GM21619 (cell line): Measurements from ENCODE around the gene ZCCHC24.

Source experiments
- ATAC-seq: cut with Tn5 transposase; IDR thresholded peaks from one replicate; pipeline ENCODE4 v1.9.1; 2021; ENCODE audit not compliant: unreplicated experiment

Gene ZCCHC24

DNA sequence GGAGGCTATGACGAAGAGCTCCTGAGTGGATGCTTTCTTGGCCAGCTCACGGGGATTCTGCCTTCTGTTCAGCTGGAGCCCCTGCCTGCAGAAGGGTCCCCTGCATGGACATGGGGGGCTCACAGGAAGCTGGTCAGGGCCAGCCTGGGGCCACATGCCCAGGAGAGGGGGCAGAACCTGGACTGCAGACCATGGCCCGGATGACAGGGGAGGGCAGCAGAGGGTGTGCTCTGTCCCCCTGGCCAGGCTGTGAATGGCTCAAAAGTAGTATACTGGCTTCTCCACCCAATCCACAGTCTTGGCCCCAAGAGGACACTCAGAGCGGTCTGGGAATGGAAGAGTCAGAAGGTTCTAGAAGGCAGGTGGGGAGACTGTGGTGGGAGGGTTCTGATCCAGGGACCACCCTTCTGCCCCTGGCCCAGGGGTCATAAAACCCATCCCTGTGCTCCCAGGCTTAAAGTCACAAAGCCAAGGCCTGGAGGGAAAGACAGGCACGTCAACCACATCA lies 57.9 kb downstream of the ZCCHC24 start:
- no peak for ATAC-seq

GRCh38 chr10:79386637-79387465 lies 58.6 kb downstream of the ZCCHC24 start:
- ATAC-seq, result no peak

DNA sequence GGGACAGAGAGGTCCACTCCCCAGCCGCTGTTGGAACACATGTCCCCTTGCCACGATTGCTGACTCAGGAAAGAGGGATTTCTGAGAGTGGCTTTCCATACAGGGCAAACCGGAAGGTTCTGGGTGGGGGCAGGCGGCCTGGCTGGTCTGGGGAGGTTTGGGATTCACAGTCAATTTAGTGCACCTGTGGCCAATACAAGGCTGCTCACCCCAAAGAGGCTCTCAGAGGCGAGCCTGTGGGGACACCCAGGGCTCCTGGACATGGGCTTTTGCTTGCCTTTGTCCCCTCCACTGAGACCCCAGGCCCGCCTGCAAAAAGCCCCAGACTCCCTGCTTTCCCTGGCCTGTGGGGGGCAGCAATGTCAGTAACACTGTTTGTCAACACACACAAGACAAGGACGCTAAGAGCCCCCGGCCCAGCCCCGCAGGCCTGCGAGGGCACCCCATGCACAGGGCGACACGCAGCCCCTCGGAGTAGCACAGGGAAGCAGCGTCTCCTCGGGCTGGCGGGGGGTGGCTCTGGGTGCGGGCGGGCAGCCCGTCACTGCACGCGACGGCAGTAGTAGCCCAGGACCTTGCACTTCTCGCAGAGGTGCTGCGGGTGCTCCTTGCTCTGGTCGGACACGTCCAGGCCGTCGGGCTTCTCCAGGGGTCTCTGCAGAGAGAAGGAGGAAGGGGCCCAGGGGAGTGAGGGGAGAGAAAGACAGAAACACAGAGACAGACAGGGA lies 59.5 kb downstream of the ZCCHC24 start:
- ATAC-seq, result no peak

DNA sequence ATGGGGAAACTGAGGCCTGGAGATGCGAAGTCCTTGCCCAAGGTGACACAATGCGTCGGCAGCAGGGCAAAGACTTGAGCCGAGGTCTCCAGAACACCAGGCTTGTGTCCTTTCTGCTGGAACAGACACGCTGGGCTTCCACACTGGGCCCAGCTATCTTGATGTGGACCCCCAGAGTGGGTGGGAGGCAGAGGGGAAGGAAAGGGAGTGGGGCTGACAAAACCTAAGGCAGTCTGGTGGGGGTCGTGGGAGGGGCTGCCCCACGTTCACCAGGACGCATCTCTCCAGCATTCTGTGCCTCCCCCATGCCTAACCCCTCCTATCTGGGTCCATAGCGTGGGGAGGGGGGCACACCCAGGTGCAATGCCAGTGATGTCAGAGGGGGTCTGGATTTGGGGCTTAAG lies 60.0 kb downstream of the ZCCHC24 start:
- ATAC-seq, result no peak

DNA sequence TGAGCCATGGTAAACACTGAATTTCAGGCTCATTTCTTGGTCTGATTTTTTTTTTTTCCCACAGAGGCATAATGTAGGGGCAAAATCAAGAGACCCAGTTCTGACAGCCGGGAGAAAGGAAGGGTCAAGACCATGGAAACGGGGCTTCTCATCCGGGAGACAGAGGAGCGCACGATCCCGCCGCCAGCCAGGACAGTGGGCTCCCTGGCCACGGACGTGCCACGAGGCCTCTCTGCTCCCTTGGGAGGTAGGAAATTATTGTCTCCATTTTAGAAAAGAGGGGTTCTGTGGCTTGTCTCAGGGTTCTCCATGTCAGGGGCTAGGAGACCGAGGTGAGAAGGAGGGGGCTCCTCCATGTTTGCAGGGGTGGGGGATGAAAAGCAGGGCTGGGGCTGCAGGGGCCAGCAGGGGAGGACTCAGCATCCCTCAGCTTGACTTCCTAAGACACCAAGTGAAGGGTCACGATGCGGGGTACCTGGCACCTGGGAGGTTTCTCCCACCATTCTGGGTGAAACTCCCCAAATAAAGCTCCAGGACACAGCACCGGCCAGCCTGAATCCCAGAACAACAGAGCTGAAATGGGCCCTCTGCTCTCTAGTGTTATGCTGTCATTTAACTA lies 60.5 kb downstream of the ZCCHC24 start:
- no peak for ATAC-seq

DNA sequence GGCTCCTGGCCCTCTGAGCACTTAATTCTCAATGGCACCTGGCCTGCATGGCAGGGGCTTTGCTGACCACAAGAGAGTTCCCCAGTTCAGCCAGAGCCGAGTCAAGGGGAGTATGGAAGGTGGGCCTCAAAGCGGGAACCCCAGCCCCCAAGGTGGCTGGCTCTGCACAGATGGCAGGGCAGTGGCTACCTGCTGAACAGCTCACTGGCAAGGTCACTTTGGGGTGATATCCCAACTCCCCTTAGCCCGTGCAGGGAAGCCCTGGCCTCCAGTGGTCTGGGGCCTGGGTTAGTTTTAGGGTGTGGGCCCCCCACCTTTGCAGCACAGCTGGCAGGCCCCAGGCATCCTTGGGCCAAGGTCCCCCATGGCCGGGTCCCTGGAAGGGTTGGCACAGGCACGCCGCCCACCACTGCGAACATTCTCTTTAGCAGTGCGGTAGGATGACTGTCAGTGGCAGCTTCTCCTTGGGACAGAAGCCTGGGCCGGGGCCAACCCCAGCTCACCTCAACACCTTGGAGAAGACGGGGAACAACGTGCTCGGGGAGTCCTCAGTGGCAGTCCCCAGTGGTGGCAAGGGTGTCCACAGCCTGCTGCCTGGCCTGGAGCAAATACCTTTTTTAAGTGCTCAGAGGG lies 61.3 kb downstream of the ZCCHC24 start:
- ATAC-seq, result no peak

GRCh38 chr10:79382491-79382941 lies 62.9 kb downstream of the ZCCHC24 start:
- ATAC-seq, result no peak

- ATAC-seq, result no peak
Observed at GRCh38 chr10:79381804-79382221, 63.6 kb downstream of the ZCCHC24 start.

- ATAC-seq, result no peak
Observed at GRCh38 chr10:79380946-79381721, 64.3 kb downstream of the ZCCHC24 start.

GRCh38 chr10:79380125-79380945 lies 65.1 kb downstream of the ZCCHC24 start:
- no peak for ATAC-seq

GRCh38 chr10:79379512-79380124 lies 65.8 kb downstream of the ZCCHC24 start:
- ATAC-seq, result no peak

GRCh38 chr10:79378647-79379511 lies 66.5 kb downstream of the ZCCHC24 start:
- ATAC-seq, result no peak

- no peak for ATAC-seq
Observed at GRCh38 chr10:79378383-79378646, 67.1 kb downstream of the ZCCHC24 start.

DNA sequence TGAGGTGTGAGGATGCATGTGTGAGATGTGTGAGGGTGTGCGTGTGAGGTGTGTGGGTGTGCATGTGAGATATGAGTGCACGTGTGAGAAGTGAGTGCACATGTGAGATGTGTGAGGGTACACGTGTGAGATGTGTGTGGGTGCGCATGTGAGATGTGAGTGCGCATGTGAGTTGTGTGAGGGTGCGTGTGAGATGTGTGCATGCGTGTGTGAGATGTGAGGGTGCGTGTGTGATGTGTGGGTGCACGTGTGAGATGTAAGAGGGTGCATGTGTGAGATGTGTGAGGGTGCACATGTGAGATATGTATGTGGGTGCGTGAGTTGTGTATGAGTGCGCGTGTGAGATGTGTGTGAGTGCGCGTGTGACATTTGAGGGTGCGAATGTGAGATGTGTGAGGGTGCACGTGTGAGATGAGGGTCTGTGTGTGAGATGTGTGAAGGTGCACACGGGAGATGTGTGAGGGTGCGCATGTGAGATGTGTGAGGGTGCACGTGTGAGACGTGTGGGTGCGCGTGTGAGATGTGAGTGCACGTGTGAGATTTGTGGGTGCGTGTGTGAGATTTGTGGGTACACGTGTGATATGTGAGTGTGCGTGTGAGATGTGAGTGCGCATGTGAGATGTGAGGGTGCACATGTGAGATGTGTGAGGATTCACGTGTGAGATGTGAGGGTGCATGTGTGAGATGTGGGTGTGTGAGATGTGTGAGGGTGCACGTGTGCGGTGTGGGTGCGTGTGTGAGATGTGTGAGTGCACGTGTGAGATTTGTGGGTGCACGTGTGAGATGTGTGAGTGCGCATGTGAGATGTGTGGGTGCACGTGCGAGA lies 67.7 kb downstream of the ZCCHC24 start:
- no peak for ATAC-seq

DNA sequence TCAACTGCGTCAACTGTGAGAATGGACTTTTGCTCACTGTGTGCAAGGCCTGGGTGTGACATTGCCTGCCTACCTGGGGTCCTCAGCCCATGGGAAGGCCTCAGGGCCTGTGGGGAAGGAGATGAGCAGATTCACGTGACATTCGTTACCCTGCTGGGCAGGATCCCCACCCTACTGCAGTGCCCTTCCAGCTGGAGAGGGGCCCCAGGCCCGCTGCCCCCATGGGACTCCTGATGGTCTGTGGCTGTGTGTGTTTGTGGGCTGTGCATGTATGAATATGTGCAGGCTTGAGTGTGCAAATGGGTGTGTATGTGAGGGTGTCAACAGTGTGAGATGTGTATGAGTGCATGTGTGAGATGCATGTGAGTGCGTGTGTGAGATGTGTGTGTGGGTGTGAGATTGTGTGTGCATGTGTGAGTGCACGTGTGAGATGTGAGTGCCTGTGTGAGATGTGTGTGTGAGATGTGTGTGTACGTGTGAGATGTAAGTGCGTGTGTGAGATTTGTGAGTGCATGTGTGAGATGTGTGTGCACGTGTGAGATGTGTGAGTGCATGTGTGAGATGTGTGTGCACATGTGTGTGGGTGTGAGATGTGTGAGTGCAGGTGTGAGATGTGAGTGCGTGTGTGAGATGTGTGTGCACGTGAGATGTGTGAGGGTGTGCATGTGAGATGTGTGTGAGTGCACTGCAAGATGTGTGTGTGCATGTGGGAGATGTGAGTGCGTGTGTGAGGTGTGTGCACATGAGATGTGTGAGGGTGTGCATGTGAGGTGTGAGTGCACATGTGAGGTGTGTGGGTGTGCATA lies 68.5 kb downstream of the ZCCHC24 start:
- no peak for ATAC-seq

GRCh38 chr10:79376078-79376628 lies 69.3 kb downstream of the ZCCHC24 start:
- no peak for ATAC-seq
